Activated gamma-delta T cell treated with Interleukin-2 at 50 U/mL for 16 hours (primary cell): ENCODE results near the gene HOXA1.

Source experiments
- DNase-seq: peaks from one replicate; pipeline ENCODE4 v3.0.0-alpha.2; 2020

The HOXA1 gene

GRCh38 chr7:27116031-27116961 lies 20.5 kb upstream of the HOXA1 start:
- DNase-seq, result no peak

- DNase-seq, result no peak
These were observed 19.6 kb upstream of the HOXA1 start for GRCh38 chr7:27115221-27116026.

GRCh38 chr7:27114881-27115220 lies 19.1 kb upstream of the HOXA1 start:
- no peak for DNase-seq

- no peak for DNase-seq
These were observed 18.4 kb upstream of the HOXA1 start for GRCh38 chr7:27113991-27114769.

- DNase-seq, result no peak
These were observed 17.5 kb upstream of the HOXA1 start for GRCh38 chr7:27112955-27113949.

GRCh38 chr7:27112361-27112760 lies 16.6 kb upstream of the HOXA1 start:
- DNase-seq, result no peak

- DNase-seq, result no peak
These were observed 16.0 kb upstream of the HOXA1 start for GRCh38 chr7:27111751-27112277.

GRCh38 chr7:27111042-27111750 lies 15.4 kb upstream of the HOXA1 start:
- no peak for DNase-seq

GRCh38 chr7:27110186-27111031 lies 14.6 kb upstream of the HOXA1 start:
- no peak for DNase-seq

- DNase-seq, result no peak
These were observed 13.8 kb upstream of the HOXA1 start for GRCh38 chr7:27109466-27110185.

GRCh38 chr7:27108390-27109127 lies 12.8 kb upstream of the HOXA1 start:
- DNase-seq, result no peak

GRCh38 chr7:27107391-27108381 lies 11.9 kb upstream of the HOXA1 start:
- DNase-seq, result no peak

GRCh38 chr7:27106901-27107240 lies 11.1 kb upstream of the HOXA1 start:
- no peak for DNase-seq

GRCh38 chr7:27106181-27106900 lies 10.5 kb upstream of the HOXA1 start:
- DNase-seq, result no peak

GRCh38 chr7:27105301-27106031 lies 9.7 kb upstream of the HOXA1 start:
- DNase-seq, result no peak
